HepG2 (cell line): Measurements from ENCODE around the gene SMOC1. TPM values are rescaled to one million over a fixed set of nuclear protein-coding genes. Genes with fewer than 3 reads are reported as not detected.

Experiments
- AKAP8 ChIP-seq: sonication (generic); formaldehyde crosslinking; IDR thresholded peaks from 2 replicates; pipeline ENCODE4 v1.5.1; 2020; ENCODE audit warnings: mild to moderate bottlenecking, missing genetic modification reagents
- EHMT2 ChIP-seq: fragments of 200-600 bp; sonication (generic); IDR thresholded peaks from 2 replicates; pipeline ENCODE4 v1.7.0; 2017; ENCODE audit warnings: antibody characterized with exemption, low read depth, low read length, borderline replicate concordance
- FOXA1 ChIP-seq, 2 experiments: fragments of 450-650 bp in 1 of 2; sonication (generic) in 1 of 2; formaldehyde crosslinking in 1 of 2; IDR thresholded peaks; 2 replicates each; pipeline versions ENCODE4 v1.4.0 to v1.6.1; 2016 to 2020; ENCODE audit warnings: missing genetic modification reagents in 1 of 2
- GATA4 ChIP-seq: sonication (generic); IDR thresholded peaks from 2 replicates; pipeline ENCODE4 v1.6.1; 2016; ENCODE audit warnings: antibody characterized with exemption, low read depth, borderline replicate concordance
- HDAC2 ChIP-seq: sonication (generic); formaldehyde crosslinking; IDR thresholded peaks from 2 replicates; pipeline ENCODE4 v1.4.0; 2020; ENCODE audit warnings: missing genetic modification reagents
- KDM6A ChIP-seq: IDR thresholded peaks from 2 replicates; pipeline ENCODE4 v1.6.1; 2016; ENCODE audit warnings: low read depth
- KMT2B ChIP-seq: IDR thresholded peaks from 2 replicates; pipeline ENCODE4 v1.6.1; 2016; ENCODE audit warnings: missing genetic modification reagents, missing compliant biosample characterization
- NFE2L1 ChIP-seq: sonication (generic); formaldehyde crosslinking; IDR thresholded peaks from 2 replicates; pipeline ENCODE4 v1.4.0; 2020; ENCODE audit warnings: missing genetic modification reagents, mild to moderate bottlenecking, borderline replicate concordance
- RCOR2 ChIP-seq: IDR thresholded peaks from 2 replicates; pipeline ENCODE4 v1.6.1; 2016; ENCODE audit warnings: missing biosample characterization, missing genetic modification reagents
- RXRB ChIP-seq: IDR thresholded peaks from 2 replicates; pipeline ENCODE4 v1.6.1; 2016; ENCODE audit warnings: borderline replicate concordance, missing genetic modification reagents, missing compliant biosample characterization
- SOX5 ChIP-seq: IDR thresholded peaks from 2 replicates; pipeline ENCODE4 v1.6.1; 2016; ENCODE audit warnings: borderline replicate concordance
- ZBED4 ChIP-seq: sonication (generic); formaldehyde crosslinking; IDR thresholded peaks from 2 replicates; pipeline ENCODE4 v1.4.0; 2020; ENCODE audit warnings: missing genetic modification reagents, borderline replicate concordance
- ZGPAT ChIP-seq: IDR thresholded peaks from 2 replicates; pipeline ENCODE4 v1.6.1; 2016; ENCODE audit warnings: mild to moderate bottlenecking
- ZIK1 ChIP-seq: sonication (generic); formaldehyde crosslinking; IDR thresholded peaks from 2 replicates; pipeline ENCODE4 v1.5.0; 2020; ENCODE audit warnings: mild to moderate bottlenecking, low read depth, missing genetic modification reagents, borderline replicate concordance
- ZNF205 ChIP-seq: IDR thresholded peaks from 2 replicates; pipeline ENCODE4 v1.6.1; 2018; ENCODE audit warnings: missing biosample characterization, missing genetic modification reagents
- ZNF431 ChIP-seq: sonication (generic); formaldehyde crosslinking; IDR thresholded peaks from 2 replicates; pipeline ENCODE4 v1.9.0; 2022; ENCODE audit warnings: missing genetic modification reagents, low read depth, mild to moderate bottlenecking, borderline replicate concordance
- ZNF550 ChIP-seq: sonication (generic); formaldehyde crosslinking; IDR thresholded peaks from 2 replicates; pipeline ENCODE4 v1.4.0; 2020; ENCODE audit warnings: mild to moderate bottlenecking, missing genetic modification reagents, borderline replicate concordance
- ZNF644 ChIP-seq: IDR thresholded peaks from 2 replicates; pipeline ENCODE4 v1.6.1; 2016; ENCODE audit warnings: low read depth
- polyA plus RNA-seq, 8 experiments: library from polyadenylated mRNA; depleted of rRNA in 3 of 8; stranded (reverse) in 7 of 8; unstranded in 1 of 8; fragments of >200 nt; fragmentation: Illumina TruSeq in 4 of 8; extraction: Trizol in 4 of 8; gene quantifications; 2 replicates each; pipeline versions ENCODE4 v1.2.1 to v1.2.3, GENCODE V29; 2011 to 2016; ENCODE audit warnings: low read depth in 4 of 8, missing spikeins in 1 of 8, mixed read lengths in 1 of 8; ENCODE audit not compliant: insufficient read depth in 1 of 8
- total RNA-seq, 5 experiments: library from RNA; depleted of rRNA; stranded (reverse); fragments of >200 nt; fragmentation: Illumina TruSeq; extraction: Trizol; gene quantifications; 2 replicates each; pipeline ENCODE4 v1.2.3, GENCODE V29; 2016; ENCODE audit warnings: low read depth in 1 of 5
- TF ChIP-seq, protein P1 (sequence below): sonication (generic); formaldehyde crosslinking; IDR thresholded peaks from 2 replicates; pipeline ENCODE4 v1.5.0; 2020; ENCODE audit warnings: mild to moderate bottlenecking, low read depth, missing genetic modification reagents, borderline replicate concordance
- TF ChIP-seq, protein P2 (sequence below), 2 experiments: sonication (generic) in 1 of 2; formaldehyde crosslinking in 1 of 2; IDR thresholded peaks; 2 replicates each; pipeline versions ENCODE4 v1.5.1 to v1.6.1; 2011 to 2020; ENCODE audit warnings: borderline replicate concordance in 1 of 2, low read depth in 1 of 2, low read length in 1 of 2, mild to moderate bottlenecking in 1 of 2, missing genetic modification reagents in 1 of 2, moderate library complexity in 1 of 2

The SMOC1 gene
- total and polyA plus RNA-seq, 2 of the 13 experiments (the other 11 are each of a cell fraction or from before 2014, with no cell fraction given): 17.8 to 35.6 TPM

GRCh38 chr14:69887740-69888657 is 8.8 kb downstream of the SMOC1 start (continued):
- TF ChIP-seq ZBED4 (CRISPR knock-in tag) (peak; percentile 24; the same call in 1 of the 2 replicates), ZNF644 (CRISPR knock-in tag) (peak; percentile 68), ZNF550 (CRISPR knock-in tag) (no peak), RXRB (peak; percentile 74), KMT2B (CRISPR knock-in tag) (peak; percentile 31; the same call in 1 of the 2 replicates), FOXA1 (IDR thresholded peaks at IDR 0.05) (no peak), FOXA1 (CRISPR knock-in tag; IDR thresholded peaks at IDR 0.05) (0 out of 2 replicates have a peak, but pooled peaks have one; percentile 27), NFE2L1 (CRISPR knock-in tag) (no peak), ZIK1 (CRISPR knock-in tag) (0 out of 2 replicates have a peak, but pooled peaks have one; percentile 29), RCOR2 (peak; percentile 80), SOX5 (CRISPR knock-in tag) (peak; percentile 57; the same call in 1 of the 2 replicates), EHMT2 (peak; percentile 46; the same call in 1 of the 2 replicates), ZNF431 (CRISPR knock-in tag) (0 out of 2 replicates have a peak, but pooled peaks have one; percentile 28), GATA4 (no peak), AKAP8 (CRISPR knock-in tag) (0 out of 2 replicates have a peak, but pooled peaks have one; percentile 21), ZGPAT (CRISPR knock-in tag) (peak; percentile 68; the same call in 1 of the 2 replicates), HDAC2 (CRISPR knock-in tag) (peak; percentile 88), KDM6A (CRISPR knock-in tag) (peak; percentile 82), ZNF205 (CRISPR knock-in tag) (peak; percentile 99)
- TF ChIP-seq, protein P1, sequence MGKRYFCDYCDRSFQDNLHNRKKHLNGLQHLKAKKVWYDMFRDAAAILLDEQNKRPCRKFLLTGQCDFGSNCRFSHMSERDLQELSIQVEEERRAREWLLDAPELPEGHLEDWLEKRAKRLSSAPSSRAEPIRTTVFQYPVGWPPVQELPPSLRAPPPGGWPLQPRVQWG: no peak
- TF ChIP-seq, protein P2, sequence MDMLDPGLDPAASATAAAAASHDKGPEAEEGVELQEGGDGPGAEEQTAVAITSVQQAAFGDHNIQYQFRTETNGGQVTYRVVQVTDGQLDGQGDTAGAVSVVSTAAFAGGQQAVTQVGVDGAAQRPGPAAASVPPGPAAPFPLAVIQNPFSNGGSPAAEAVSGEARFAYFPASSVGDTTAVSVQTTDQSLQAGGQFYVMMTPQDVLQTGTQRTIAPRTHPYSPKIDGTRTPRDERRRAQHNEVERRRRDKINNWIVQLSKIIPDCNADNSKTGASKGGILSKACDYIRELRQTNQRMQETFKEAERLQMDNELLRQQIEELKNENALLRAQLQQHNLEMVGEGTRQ (IDR thresholded peaks at IDR 0.05; ENCODE audit: low read depth, low read length): no peak
- TF ChIP-seq, protein P2 (CRISPR knock-in tag; IDR thresholded peaks at IDR 0.05; ENCODE audit: borderline replicate concordance): no peak; the same call in 1 of the 2 replicates
